PC-9 (cell line): Measurements from ENCODE around the gene ELAVL1. TPM values are rescaled to one million over a fixed set of nuclear protein-coding genes. Genes with fewer than 3 reads are reported as not detected.

Experiments
- BruUV-seq: library from RNA; stranded (reverse); fragments of 400-500 nt; replicated peaks from 2 replicates; lab custom pipeline; 2021; lab: Mats Ljungman, UMichigan
- CTCF ChIA-PET: fragments of 300-600 bp; sonication (Branson Sonifier 250); formaldehyde crosslinking; loops from one replicate; lab custom pipeline; 2022; ENCODE audit warnings: antibody characterized with exemption; lab: Charles Lee
- POLR2A ChIA-PET: fragments of 300-600 bp; sonication (Branson Sonifier 250); formaldehyde crosslinking; loops from one replicate; lab custom pipeline; 2022; ENCODE audit warnings: antibody characterized with exemption; ENCODE audit not compliant: unreplicated experiment; lab: Charles Lee
- DNase-seq, 2 experiments: peaks; one replicate each; pipeline versions ENCODE4 v3.0.0 to v3.0.0-alpha.2; 2015 to 2022; ENCODE audit warnings: mixed read lengths in 1 of 2
- H2AFZ ChIP-seq: fragments of 200-600 bp; sonication (generic); 2 replicates; pipeline ENCODE4 v1.8.1; 2017; ENCODE audit warnings: antibody characterized with exemption
- H3F3A ChIP-seq: fragments of 200-600 bp; sonication (generic); 2 replicates; pipeline ENCODE4 v1.8.1; 2017; ENCODE audit warnings: antibody characterized with exemption, mild to moderate bottlenecking, low read depth; ENCODE audit not compliant: insufficient read depth
- H3K27ac ChIP-seq: fragments of 200-600 bp; sonication (generic); 2 replicates; pipeline ENCODE4 v1.6.1; 2016; ENCODE audit warnings: mixed run types
- H3K27me3 ChIP-seq: fragments of 200-600 bp; sonication (generic); 2 replicates; pipeline ENCODE4 v1.6.1; 2016; ENCODE audit warnings: low read depth, mixed run types; ENCODE audit not compliant: insufficient read depth
- H3K36me3 ChIP-seq: fragments of 200-600 bp; sonication (generic); 2 replicates; pipeline ENCODE4 v1.6.1; 2016; ENCODE audit warnings: low read depth, mixed run types
- H3K4me1 ChIP-seq: fragments of 200-600 bp; sonication (generic); replicated peaks from 2 replicates; pipeline ENCODE4 v1.6.1; 2016; ENCODE audit warnings: mixed run types; ENCODE audit not compliant: insufficient read depth
- H3K4me2 ChIP-seq: fragments of 200-600 bp; sonication (generic); 2 replicates; pipeline ENCODE4 v1.6.1; 2017; ENCODE audit warnings: mixed run types
- H3K4me3 ChIP-seq: fragments of 200-600 bp; sonication (generic); 2 replicates; pipeline ENCODE4 v1.6.1; 2016; ENCODE audit warnings: mixed run types
- H3K79me2 ChIP-seq: fragments of 200-600 bp; sonication (generic); 2 replicates; pipeline ENCODE4 v1.6.1; 2017; ENCODE audit warnings: low read depth, mixed run types
- H3K9me2 ChIP-seq: fragments of 200-600 bp; sonication (generic); 2 replicates; pipeline ENCODE4 v1.8.1; 2017; ENCODE audit warnings: mild to moderate bottlenecking; ENCODE audit not compliant: insufficient read depth
- H3K9me3 ChIP-seq: fragments of 200-600 bp; sonication (generic); 2 replicates; pipeline ENCODE4 v1.8.1; 2016; ENCODE audit warnings: low read depth; ENCODE audit not compliant: insufficient read depth
- H4K20me1 ChIP-seq: fragments of 200-600 bp; sonication (generic); 2 replicates; pipeline ENCODE4 v1.8.1; 2017; ENCODE audit not compliant: insufficient read depth
- EZH2 ChIP-seq: fragments of 200-600 bp; sonication (generic); IDR thresholded peaks from 2 replicates; pipeline ENCODE4 v1.8.0; 2017; ENCODE audit warnings: antibody characterized with exemption, low read depth
- intact Hi-C: fragments of 100-400 bp; cut with micrococcal nuclease; formaldehyde crosslinking; loops from one replicate; pipeline ENCODE4 v1.10.0; 2022; ENCODE audit not compliant: unreplicated experiment
- total RNA-seq: library from RNA; stranded (reverse); gene quantifications from 2 replicates; pipeline ENCODE4 v1.2.3, GENCODE V29; 2021
- TF ChIP-seq, protein P1 (sequence below): fragments of 200-600 bp; sonication (generic); conservative IDR thresholded peaks from 2 replicates; pipeline ENCODE4 v1.6.1; 2017; ENCODE audit warnings: mixed run types, antibody characterized with exemption, mild to moderate bottlenecking, moderate library complexity

Gene ELAVL1
- total RNA-seq, 1 experiment from 2014 or later, result 108 TPM

GRCh38 chr19:7916955-7917266, 88.5 kb downstream of the ELAVL1 start:
- Histone ChIP-seq H3K27ac (no peak overlapping the region), H3K9me3 (no peaks in the 10 kb centered on the region), H3K79me2 (no peaks in the 10 kb centered on the region), H3K36me3 (no peaks in the 10 kb centered on the region), H3F3A (peaks cover 41% of the 10 kb centered on the region), H2AFZ (peak overlapping the region; percentile 75), H4K20me1 (peaks cover 15% of the 10 kb centered on the region; the same call in 1 of the 2 replicates), H3K4me3 (peak overlapping the region; percentile 63), H3K9me2 (no peaks in the 10 kb centered on the region), H3K4me2 (peak overlapping the region; percentile 88), H3K27me3 (peaks cover 19% of the 10 kb centered on the region), H3K4me1 (peaks cover 23% of the 10 kb centered on the region)
- no TSS peak for BruUV-seq
- CTCF ChIA-PET, result interaction anchor here (0.6 kb wide), 1 partner anchor 333 kb away, joined by 3 read pairs; no protein-coding TSS in a partner anchor
- no peak for DNase-seq
- intact Hi-C loops, result no loop called here
- TF ChIP-seq, protein P1, sequence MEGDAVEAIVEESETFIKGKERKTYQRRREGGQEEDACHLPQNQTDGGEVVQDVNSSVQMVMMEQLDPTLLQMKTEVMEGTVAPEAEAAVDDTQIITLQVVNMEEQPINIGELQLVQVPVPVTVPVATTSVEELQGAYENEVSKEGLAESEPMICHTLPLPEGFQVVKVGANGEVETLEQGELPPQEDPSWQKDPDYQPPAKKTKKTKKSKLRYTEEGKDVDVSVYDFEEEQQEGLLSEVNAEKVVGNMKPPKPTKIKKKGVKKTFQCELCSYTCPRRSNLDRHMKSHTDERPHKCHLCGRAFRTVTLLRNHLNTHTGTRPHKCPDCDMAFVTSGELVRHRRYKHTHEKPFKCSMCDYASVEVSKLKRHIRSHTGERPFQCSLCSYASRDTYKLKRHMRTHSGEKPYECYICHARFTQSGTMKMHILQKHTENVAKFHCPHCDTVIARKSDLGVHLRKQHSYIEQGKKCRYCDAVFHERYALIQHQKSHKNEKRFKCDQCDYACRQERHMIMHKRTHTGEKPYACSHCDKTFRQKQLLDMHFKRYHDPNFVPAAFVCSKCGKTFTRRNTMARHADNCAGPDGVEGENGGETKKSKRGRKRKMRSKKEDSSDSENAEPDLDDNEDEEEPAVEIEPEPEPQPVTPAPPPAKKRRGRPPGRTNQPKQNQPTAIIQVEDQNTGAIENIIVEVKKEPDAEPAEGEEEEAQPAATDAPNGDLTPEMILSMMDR, result no peak
- TF ChIP-seq EZH2, result 0 out of 2 replicates have a peak, but pooled peaks have one; percentile 20
- POLR2A ChIA-PET, result no interaction called here

GRCh38 chr19:7916103-7916954, 89.1 kb downstream of the ELAVL1 start:
- H3K27ac ChIP-seq, result no peak overlapping the region
- peaks cover 15% of the 10 kb centered on the region; the same call in 1 of the 2 replicates for H4K20me1 ChIP-seq
- no peaks in the 10 kb centered on the region for H3K9me2 ChIP-seq
- intact Hi-C loops, result no loop called here
- peaks cover 35% of the 10 kb centered on the region; the same call in 1 of the 2 replicates for H3F3A ChIP-seq
- no peaks in the 10 kb centered on the region for H3K79me2 ChIP-seq
- H3K4me1 ChIP-seq, result peaks cover 18% of the 10 kb centered on the region
- peak overlapping the region; percentile 63 for H3K4me3 ChIP-seq
- peak overlapping the region; percentile 88 for H3K4me2 ChIP-seq
- POLR2A ChIA-PET, result no interaction called here
- DNase-seq, result no peak
- no peaks in the 10 kb centered on the region for H3K9me3 ChIP-seq
- peaks cover 19% of the 10 kb centered on the region for H3K27me3 ChIP-seq
- no TSS peak for BruUV-seq
- 0 out of 2 replicates have a peak, but pooled peaks cover 3% of the 10 kb centered on the region for H3K36me3 ChIP-seq
- TF ChIP-seq EZH2, result no peak
- TF ChIP-seq, protein P1, result no peak
- CTCF ChIA-PET, result no interaction called here
- peak overlapping the region; percentile 75; the same call in 1 of the 2 replicates for H2AFZ ChIP-seq

DNA sequence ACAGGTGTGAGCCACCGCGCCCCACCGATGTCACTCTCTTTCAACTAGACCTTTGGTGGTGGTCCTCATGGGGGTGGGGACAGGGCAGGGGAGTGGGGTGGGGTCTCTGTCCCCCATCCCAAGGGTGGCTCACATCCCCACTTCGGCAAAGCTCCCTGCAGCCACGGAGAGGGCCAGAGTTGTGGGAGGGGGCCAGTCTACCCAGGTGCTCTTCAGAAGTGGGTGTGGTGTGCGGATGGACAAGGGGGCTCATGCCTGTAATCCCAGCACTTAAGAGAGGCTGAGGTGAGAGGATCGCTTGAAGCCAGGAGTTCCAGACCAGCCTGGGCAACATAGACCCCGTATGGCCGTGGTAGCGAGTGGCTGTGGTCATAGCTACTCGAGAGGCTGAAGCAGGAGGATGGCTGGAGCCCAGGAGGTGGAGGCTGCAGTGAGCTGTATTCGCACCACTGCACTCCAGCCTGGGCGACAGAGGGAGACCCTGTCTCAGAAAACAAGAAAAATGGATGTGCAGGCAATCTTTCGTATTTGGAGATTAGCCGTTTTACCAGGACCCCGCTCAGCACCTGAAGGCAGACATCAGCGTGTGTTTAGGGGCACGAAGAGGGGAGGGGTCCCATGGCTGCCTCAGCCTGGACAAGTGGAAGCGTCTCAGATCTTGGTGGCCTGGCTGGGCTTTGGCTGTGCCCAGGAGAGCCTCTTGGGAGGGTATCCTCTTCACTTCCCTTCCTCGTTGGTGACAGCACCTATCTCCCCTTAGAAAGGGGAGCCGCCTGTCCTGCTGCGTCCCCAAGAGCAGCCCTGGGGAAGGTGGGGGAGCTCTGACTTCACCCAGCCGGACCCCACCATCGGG, 90.0 kb downstream of the ELAVL1 start:
- Histone ChIP-seq H3K27ac (no peak overlapping the region), H3K79me2 (no peaks in the 10 kb centered on the region), H3K4me2 (peak overlapping the region; percentile 88), H3K9me2 (no peaks in the 10 kb centered on the region), H3F3A (peaks cover 30% of the 10 kb centered on the region; the same call in 1 of the 2 replicates), H3K27me3 (peaks cover 19% of the 10 kb centered on the region), H3K36me3 (0 out of 2 replicates have a peak, but pooled peaks cover 4% of the 10 kb centered on the region), H3K4me3 (no peak overlapping the region; the same call in 1 of the 2 replicates), H4K20me1 (peaks cover 15% of the 10 kb centered on the region; the same call in 1 of the 2 replicates), H3K4me1 (peaks cover 13% of the 10 kb centered on the region), H3K9me3 (no peaks in the 10 kb centered on the region), H2AFZ (no peak overlapping the region)
- BruUV-seq, result no TSS peak
- intact Hi-C loops, result no loop called here
- TF ChIP-seq, protein P1, result no peak
- no peak for TF ChIP-seq EZH2
- DNase-seq, result no peak
- POLR2A ChIA-PET, result no interaction called here
- CTCF ChIA-PET, result no interaction called here
